Mesendoderm (in vitro differentiated cells): ENCODE data around the gene PLEKHA8.

Source experiments
- DNase-seq: peaks from one replicate; pipeline ENCODE4 v3.0.0; 2013
- H2AK5ac ChIP-seq: 2 replicates; pipeline ENCODE4 v1.6.1; 2013; ENCODE audit warnings: low read length, inconsistent platforms
- H2BK120ac ChIP-seq: 2 replicates; pipeline ENCODE4 v1.6.1; 2013; ENCODE audit warnings: low read depth, mild to moderate bottlenecking, low read length, moderate library complexity, mixed read lengths
- H2BK15ac ChIP-seq: replicated peaks from 2 replicates; pipeline ENCODE4 v1.6.1; 2013; ENCODE audit warnings: low read depth, mild to moderate bottlenecking, moderate library complexity
- H2BK5ac ChIP-seq: 2 replicates; pipeline ENCODE4 v1.6.1; 2013; ENCODE audit warnings: low read length, inconsistent platforms
- H3K18ac ChIP-seq: 2 replicates; pipeline ENCODE4 v1.6.1; 2013; ENCODE audit warnings: mild to moderate bottlenecking, low read length, mixed read lengths
- H3K23ac ChIP-seq: one replicate; pipeline ENCODE4 v1.6.1; 2013; ENCODE audit warnings: low read length
- H3K27ac ChIP-seq: 2 replicates; pipeline ENCODE4 v1.5.1; 2013; ENCODE audit warnings: low read depth, mild to moderate bottlenecking, inconsistent platforms, low read length, moderate library complexity
- H3K27me3 ChIP-seq: 2 replicates; pipeline ENCODE4 v1.6.1; 2013; ENCODE audit warnings: low read length, control low read depth, mild to moderate bottlenecking, inconsistent platforms; ENCODE audit not compliant: insufficient read depth, poor library complexity
- H3K36me3 ChIP-seq: 2 replicates; pipeline ENCODE4 v1.6.1; 2013; ENCODE audit warnings: low read length, inconsistent platforms; ENCODE audit not compliant: control insufficient read depth, insufficient read depth
- H3K4ac ChIP-seq: one replicate; pipeline ENCODE4 v1.6.1; 2013; ENCODE audit warnings: low read depth, mild to moderate bottlenecking, low read length, moderate library complexity
- H3K4me1 ChIP-seq: 2 replicates; pipeline ENCODE4 v1.6.1; 2013; ENCODE audit warnings: low read depth, low read length, inconsistent platforms; ENCODE audit not compliant: control insufficient read depth
- H3K4me2 ChIP-seq: 2 replicates; pipeline ENCODE4 v1.6.1; 2013; ENCODE audit warnings: low read length
- H3K4me3 ChIP-seq: 2 replicates; pipeline ENCODE4 v1.5.1; 2013; ENCODE audit warnings: mild to moderate bottlenecking, low read length
- H3K56ac ChIP-seq: one replicate; pipeline ENCODE4 v1.6.1; 2013; ENCODE audit warnings: low read length
- H3K79me1 ChIP-seq: 2 replicates; pipeline ENCODE4 v1.6.1; 2013; ENCODE audit warnings: low read length, inconsistent platforms
- H3K79me2 ChIP-seq: 2 replicates; pipeline ENCODE4 v1.6.1; 2013; ENCODE audit warnings: mild to moderate bottlenecking, low read length; ENCODE audit not compliant: control insufficient read depth, insufficient read depth
- H3K9ac ChIP-seq: 2 replicates; pipeline ENCODE4 v1.6.1; 2013; ENCODE audit warnings: low read length, inconsistent platforms
- H4K5ac ChIP-seq: one replicate; pipeline ENCODE4 v1.6.1; 2013; ENCODE audit warnings: low read length
- H4K8ac ChIP-seq: one replicate; pipeline ENCODE4 v1.6.1; 2013; ENCODE audit warnings: low read depth, mild to moderate bottlenecking, control low read depth, low read length, moderate library complexity
- WGBS: extraction: QIAGEN DNeasy Blood & Tissue Kit; methylation state at CpG from one replicate; pipeline ENCODE4 v1.1.7; 2013; ENCODE audit warnings: low lambda C conversion rate, missing lambda C conversion rate; ENCODE audit not compliant: insufficient coverage; ENCODE audit errors: extremely low coverage; 5-methylcytosine and 5-hydroxymethylcytosine counted together

PLEKHA8 gene

DNA sequence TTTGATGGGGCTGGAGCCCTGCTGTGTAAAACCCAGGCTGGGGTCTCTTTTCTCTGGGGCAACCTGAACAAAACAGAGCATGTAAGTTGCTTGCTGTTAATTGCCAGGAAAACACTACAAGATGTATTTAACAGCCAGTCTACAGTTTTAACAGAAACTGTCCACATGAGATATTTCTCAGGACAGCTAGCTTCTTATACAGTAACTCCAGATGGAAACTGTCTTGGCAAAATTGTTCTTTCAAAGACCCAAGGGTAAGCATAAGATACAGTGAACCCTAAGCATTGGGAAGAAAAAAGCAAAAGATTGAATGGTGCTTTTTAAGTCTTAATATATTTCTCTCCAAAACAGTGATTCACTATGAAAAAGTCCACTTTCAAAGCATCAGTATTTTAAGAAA lies 9.8 kb upstream of the PLEKHA8 start:
- H3K27ac ChIP-seq: no peak overlapping the region
- H3K23ac ChIP-seq: no peak overlapping the region
- no peak overlapping the region for H4K5ac ChIP-seq
- H3K4me1 ChIP-seq: no peaks in the 10 kb centered on the region
- H3K4me3 ChIP-seq: no peak overlapping the region
- no peak overlapping the region for H2BK5ac ChIP-seq
- peaks cover 4% of the 10 kb centered on the region for H3K79me1 ChIP-seq
- H4K8ac ChIP-seq: no peak overlapping the region
- H3K56ac ChIP-seq: no peak overlapping the region
- H3K18ac ChIP-seq: no peak overlapping the region
- no peak overlapping the region for H2BK120ac ChIP-seq
- H3K27me3 ChIP-seq: no peaks in the 10 kb centered on the region
- no peak overlapping the region for H3K9ac ChIP-seq
- no peak overlapping the region for H3K4me2 ChIP-seq
- peaks cover 5% of the 10 kb centered on the region for H3K79me2 ChIP-seq
- H2BK15ac ChIP-seq: no peak overlapping the region
- H2AK5ac ChIP-seq: no peak overlapping the region
- no peak overlapping the region for H3K4ac ChIP-seq
- peaks cover 1% of the 10 kb centered on the region for H3K36me3 ChIP-seq
- DNase-seq: no peak

DNA sequence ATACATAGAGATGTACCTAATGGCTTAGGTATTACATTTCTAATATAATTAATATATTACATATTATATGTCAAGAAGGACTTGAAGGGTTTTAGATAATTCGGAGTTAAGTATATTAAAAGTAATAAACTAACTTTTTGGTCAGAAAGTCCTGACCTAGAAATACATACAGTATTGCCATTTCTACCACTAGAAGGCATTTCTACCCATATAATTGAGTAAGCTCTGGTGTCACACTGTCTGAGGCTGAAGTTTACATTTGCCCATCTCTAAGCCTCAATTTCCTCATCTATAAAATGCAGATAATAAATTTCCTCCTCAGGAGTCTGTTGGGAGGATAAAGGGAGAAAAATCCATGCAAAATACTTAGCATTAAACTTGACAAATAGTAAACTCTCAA lies 8.8 kb upstream of the PLEKHA8 start:
- Histone ChIP-seq H3K4me1 (peaks cover 2% of the 10 kb centered on the region), H3K18ac (no peak overlapping the region), H3K36me3 (no peaks in the 10 kb centered on the region), H3K9ac (no peak overlapping the region), H3K23ac (no peak overlapping the region), H3K79me1 (peaks cover 9% of the 10 kb centered on the region), H3K4me3 (no peak overlapping the region), H3K4ac (no peak overlapping the region), H4K8ac (no peak overlapping the region), H2AK5ac (no peak overlapping the region), H3K79me2 (peaks cover 13% of the 10 kb centered on the region), H4K5ac (no peak overlapping the region), H3K27ac (no peak overlapping the region), H2BK120ac (no peak overlapping the region), H3K56ac (no peak overlapping the region), H2BK15ac (no peak overlapping the region), H3K4me2 (no peak overlapping the region), H2BK5ac (no peak overlapping the region), H3K27me3 (no peaks in the 10 kb centered on the region)
- no peak for DNase-seq
- no CpG with 5 or more reads among the region's 1 CpG for WGBS

DNA sequence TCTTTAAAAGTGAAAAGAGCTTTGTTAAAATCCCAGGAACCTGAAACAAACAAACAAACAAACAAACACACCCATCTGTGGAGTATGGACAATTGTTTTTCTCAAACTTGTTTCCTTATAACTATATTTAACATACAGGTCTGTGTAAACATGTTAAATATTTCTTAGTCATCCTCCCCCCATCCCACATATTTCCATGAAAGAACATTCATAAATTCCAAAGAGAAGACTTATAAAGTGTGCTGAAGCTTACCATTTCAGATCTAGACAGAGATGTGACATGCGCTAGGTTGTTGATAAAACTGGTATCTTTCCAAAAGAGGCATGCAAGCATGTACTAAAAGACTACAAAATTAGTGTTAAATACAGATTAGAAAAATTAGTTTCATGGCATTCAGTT lies 8.3 kb upstream of the PLEKHA8 start:
- DNase-seq: no peak

DNA sequence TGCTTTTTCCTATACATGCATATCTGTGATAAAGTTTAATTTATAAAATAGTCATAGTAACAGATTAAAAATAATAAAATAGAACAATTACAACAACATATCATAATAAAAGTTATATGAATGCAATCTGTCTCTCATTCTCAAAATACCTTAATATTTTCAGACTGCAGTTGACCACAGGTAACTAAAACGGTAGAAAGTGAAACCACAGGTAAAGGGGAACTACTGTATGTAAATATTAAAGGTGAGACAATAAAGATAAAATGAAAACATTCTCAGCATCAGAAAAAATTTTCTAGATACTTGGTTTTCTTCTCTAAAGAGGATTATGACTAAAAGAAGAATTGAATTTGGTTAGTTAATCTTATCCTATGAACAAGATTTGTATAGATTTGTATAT lies 7.7 kb upstream of the PLEKHA8 start:
- Histone ChIP-seq H2BK120ac (no peak overlapping the region), H3K9ac (no peak overlapping the region), H3K4ac (no peak overlapping the region), H3K79me2 (peaks cover 24% of the 10 kb centered on the region), H2AK5ac (no peak overlapping the region), H2BK15ac (no peak overlapping the region), H3K27ac (no peak overlapping the region), H2BK5ac (no peak overlapping the region), H4K8ac (no peak overlapping the region), H3K27me3 (no peaks in the 10 kb centered on the region), H3K79me1 (peaks cover 13% of the 10 kb centered on the region), H3K4me2 (no peak overlapping the region), H3K36me3 (no peaks in the 10 kb centered on the region), H4K5ac (no peak overlapping the region), H3K4me1 (peaks cover 6% of the 10 kb centered on the region), H3K4me3 (no peak overlapping the region), H3K23ac (no peak overlapping the region), H3K56ac (no peak overlapping the region), H3K18ac (no peak overlapping the region)
- DNase-seq: no peak
- no CpG with 5 or more reads among the region's 1 CpG for WGBS

More for the DNA sequence above, 8.3 kb upstream of the PLEKHA8 start:
- Histone ChIP-seq H2BK15ac (no peak overlapping the region), H3K79me1 (peaks cover 9% of the 10 kb centered on the region), H3K27me3 (no peaks in the 10 kb centered on the region), H3K23ac (no peak overlapping the region), H3K79me2 (peaks cover 18% of the 10 kb centered on the region), H3K4me3 (no peak overlapping the region), H2BK120ac (no peak overlapping the region), H2BK5ac (no peak overlapping the region), H3K4me1 (peaks cover 3% of the 10 kb centered on the region), H3K27ac (no peak overlapping the region), H4K8ac (no peak overlapping the region), H3K56ac (no peak overlapping the region), H3K9ac (no peak overlapping the region), H3K18ac (no peak overlapping the region), H4K5ac (no peak overlapping the region), H3K4ac (no peak overlapping the region), H3K4me2 (no peak overlapping the region), H2AK5ac (no peak overlapping the region), H3K36me3 (no peaks in the 10 kb centered on the region)
- WGBS: no CpG with 5 or more reads among the region's 1 CpG

DNA sequence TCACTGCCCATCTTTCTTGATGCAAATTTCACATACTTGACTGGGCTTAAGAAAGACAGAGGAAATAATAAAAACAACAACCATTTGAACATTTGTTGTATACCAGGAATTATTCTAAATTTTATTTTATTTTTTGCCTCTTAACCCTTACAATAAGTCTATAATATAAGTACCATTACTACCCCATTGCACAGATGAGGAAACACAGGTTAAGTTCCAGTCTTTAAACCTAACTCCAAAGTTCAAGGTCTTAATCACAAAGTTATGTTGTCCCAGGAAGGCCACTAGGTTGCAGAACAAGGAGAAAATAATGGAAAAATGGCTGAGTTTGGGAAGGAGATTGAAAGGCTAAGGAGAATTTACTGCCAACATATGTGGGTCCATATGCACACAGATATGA lies 5.2 kb upstream of the PLEKHA8 start:
- no peaks in the 10 kb centered on the region for H3K36me3 ChIP-seq
- H3K56ac ChIP-seq: no peak overlapping the region
- no peak overlapping the region for H4K8ac ChIP-seq
- H2BK15ac ChIP-seq: no peak overlapping the region
- H3K23ac ChIP-seq: no peak overlapping the region
- no peak overlapping the region for H4K5ac ChIP-seq
- H3K27ac ChIP-seq: no peak overlapping the region
- H3K4me2 ChIP-seq: no peak overlapping the region
- H2AK5ac ChIP-seq: no peak overlapping the region
- H2BK5ac ChIP-seq: no peak overlapping the region
- H2BK120ac ChIP-seq: no peak overlapping the region
- H3K4ac ChIP-seq: no peak overlapping the region
- peaks cover 6% of the 10 kb centered on the region for H3K4me1 ChIP-seq
- no peak overlapping the region for H3K4me3 ChIP-seq
- H3K27me3 ChIP-seq: no peaks in the 10 kb centered on the region
- H3K18ac ChIP-seq: no peak overlapping the region
- H3K79me2 ChIP-seq: peaks cover 28% of the 10 kb centered on the region
- DNase-seq: no peak
- H3K9ac ChIP-seq: no peak overlapping the region
- H3K79me1 ChIP-seq: peaks cover 14% of the 10 kb centered on the region

DNA sequence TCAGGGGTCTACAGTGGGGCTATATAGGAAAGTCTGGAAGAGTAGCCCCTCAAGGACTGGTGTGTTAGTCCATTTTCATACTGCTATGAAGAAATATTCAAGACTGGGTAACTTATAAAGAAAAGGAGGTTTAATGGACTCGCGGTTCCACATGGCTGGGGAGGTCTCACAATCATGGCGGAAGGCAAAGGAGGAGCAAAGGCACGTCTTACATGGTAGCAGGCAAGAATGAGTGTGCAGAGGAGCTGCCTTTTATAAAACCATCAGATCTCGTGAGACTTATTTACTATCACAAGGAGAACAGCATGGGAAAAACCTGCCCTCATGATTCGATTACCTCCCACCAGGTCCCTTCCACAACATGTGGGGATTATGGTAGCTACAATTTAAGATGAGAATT lies 4.7 kb upstream of the PLEKHA8 start:
- Histone ChIP-seq H3K27me3 (no peaks in the 10 kb centered on the region), H3K9ac (no peak overlapping the region), H3K79me1 (peaks cover 14% of the 10 kb centered on the region), H3K79me2 (peaks cover 28% of the 10 kb centered on the region), H3K18ac (no peak overlapping the region), H3K4me1 (peaks cover 6% of the 10 kb centered on the region), H4K8ac (no peak overlapping the region), H3K27ac (no peak overlapping the region), H2BK15ac (no peak overlapping the region), H2BK120ac (no peak overlapping the region), H3K23ac (no peak overlapping the region), H3K56ac (no peak overlapping the region), H3K4ac (no peak overlapping the region), H2AK5ac (no peak overlapping the region), H3K4me3 (no peak overlapping the region), H2BK5ac (no peak overlapping the region), H4K5ac (no peak overlapping the region), H3K36me3 (no peaks in the 10 kb centered on the region), H3K4me2 (no peak overlapping the region)
- no CpG with 5 or more reads among the region's 6 CpGs for WGBS
- DNase-seq: no peak
